K562 treated with DMSO at 1 percent for 4 hours (cell line): Measurements from ENCODE around the gene SLAMF7. TPM values are rescaled to one million over a fixed set of nuclear protein-coding genes. Genes with fewer than 3 reads are reported as not detected.

ENCODE experiments used
- total RNA-seq: library from RNA; unstranded; fragments of 300-600 nt; gene quantifications from 2 replicates; pipeline ENCODE4 v1.2.3, GENCODE V29; 2022; ENCODE audit not compliant: insufficient read depth

The SLAMF7 gene, protein sequence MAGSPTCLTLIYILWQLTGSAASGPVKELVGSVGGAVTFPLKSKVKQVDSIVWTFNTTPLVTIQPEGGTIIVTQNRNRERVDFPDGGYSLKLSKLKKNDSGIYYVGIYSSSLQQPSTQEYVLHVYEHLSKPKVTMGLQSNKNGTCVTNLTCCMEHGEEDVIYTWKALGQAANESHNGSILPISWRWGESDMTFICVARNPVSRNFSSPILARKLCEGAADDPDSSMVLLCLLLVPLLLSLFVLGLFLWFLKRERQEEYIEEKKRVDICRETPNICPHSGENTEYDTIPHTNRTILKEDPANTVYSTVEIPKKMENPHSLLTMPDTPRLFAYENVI
- 0.23 TPM in 1 of 2 replicates, not detected in the other for total RNA-seq

DNA sequence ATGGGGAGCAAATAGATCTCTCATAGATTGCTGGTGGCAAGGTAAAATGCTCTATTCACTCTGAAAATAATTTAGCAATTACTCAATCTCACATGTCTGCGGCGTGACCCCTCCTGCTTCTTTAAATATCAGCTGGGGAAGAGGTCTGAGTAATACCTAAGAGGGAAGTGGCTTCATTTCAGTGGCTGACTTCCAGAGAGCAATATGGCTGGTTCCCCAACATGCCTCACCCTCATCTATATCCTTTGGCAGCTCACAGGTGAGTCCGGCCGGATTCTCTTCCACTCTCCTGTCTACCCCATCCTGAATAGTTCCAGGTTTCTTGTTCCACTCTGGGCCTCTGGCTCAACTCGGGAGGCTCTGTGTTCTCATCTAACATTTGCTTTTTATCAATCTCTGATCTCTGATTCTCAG, at the start of gene SLAMF7:
Gene SLAMF7, plus strand, starts transcription at position 150 of the 414 bp plus-strand sequence. Its CDS starts 55 bp downstream, at position 205.

DNA sequence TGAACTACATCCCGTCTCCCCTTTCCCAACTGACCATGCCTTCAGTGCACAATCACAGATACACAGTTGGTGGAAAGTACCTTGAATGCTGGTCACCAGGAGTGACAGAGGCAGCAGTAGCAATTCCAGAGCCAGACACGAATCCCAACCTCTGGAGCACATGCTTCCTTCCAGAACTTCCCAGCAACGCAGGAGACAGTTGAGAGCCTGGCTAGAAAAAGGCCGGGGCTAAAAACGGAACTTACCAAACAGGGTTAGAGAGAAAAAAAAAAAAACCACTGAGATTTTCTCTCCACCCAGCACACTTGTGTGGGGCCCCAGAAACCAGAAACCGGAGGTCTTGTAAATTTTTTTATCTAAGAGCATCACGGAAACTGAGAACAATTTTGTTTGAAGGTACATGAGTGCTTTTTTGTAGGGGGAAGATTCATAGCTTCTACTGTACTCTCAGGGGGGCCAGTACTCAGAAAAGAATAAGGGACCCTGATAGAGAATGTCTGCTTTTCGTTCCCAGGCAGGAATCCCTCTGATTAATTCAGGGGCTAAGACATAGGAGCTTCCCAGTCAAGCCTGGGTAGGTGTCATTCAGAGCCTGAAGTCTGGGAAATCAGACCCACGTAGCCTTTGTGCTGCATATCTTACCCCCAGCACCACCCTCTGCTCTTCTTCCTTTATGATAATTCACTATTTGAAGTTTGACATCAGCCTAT, 27.3 kb upstream of the SLAMF7 start, which contains the start of gene CD48:
Gene CD48, minus strand, starts transcription at position 221 of the 710 bp plus-strand sequence. Its CDS starts 59 bp downstream, at position 162.

GRCh38 chr1:160795951-160796383, 56.9 kb downstream of the SLAMF7 start, which contains the start of gene LY9:
Gene LY9 (plus strand): TSS chr1:160796174. CDS start chr1:160796188, 14 bp downstream.

Other genes with a start within 250 kb of the SLAMF7 start
- gene SLAMF6, start 216.0 kb upstream of the SLAMF7 start, total RNA-seq = 4.2 and 4.3 TPM in 2 replicates
- gene CD84, start 159.8 kb upstream of the SLAMF7 start, total RNA-seq = 3.0 and 5.0 TPM in 2 replicates
- 0.59 and 0.71 TPM in 2 replicates for gene SLAMF1, start 92.2 kb upstream of the SLAMF7 start, total RNA-seq
- not detected in 2 replicates for gene CD48, start 27.4 kb upstream of the SLAMF7 start, total RNA-seq
- not detected in 2 replicates for gene LY9, start 56.9 kb downstream of the SLAMF7 start, total RNA-seq
- gene CD244, start 123.6 kb downstream of the SLAMF7 start, total RNA-seq = not detected in 2 replicates
- gene ITLN1, start 145.9 kb downstream of the SLAMF7 start, total RNA-seq = not detected in 2 replicates
- not detected in 2 replicates for gene ITLN2, start 215.6 kb downstream of the SLAMF7 start, total RNA-seq